Measurements from ENCODE around the gene RBFOX1. TPM values are rescaled to one million over a fixed set of nuclear protein-coding genes. Genes with fewer than 3 reads are reported as not detected.

RBFOX1 gene
- polyA plus RNA-seq, 1 of the 3 experiments (the other 2 are of a cell fraction), result not detected

DNA sequence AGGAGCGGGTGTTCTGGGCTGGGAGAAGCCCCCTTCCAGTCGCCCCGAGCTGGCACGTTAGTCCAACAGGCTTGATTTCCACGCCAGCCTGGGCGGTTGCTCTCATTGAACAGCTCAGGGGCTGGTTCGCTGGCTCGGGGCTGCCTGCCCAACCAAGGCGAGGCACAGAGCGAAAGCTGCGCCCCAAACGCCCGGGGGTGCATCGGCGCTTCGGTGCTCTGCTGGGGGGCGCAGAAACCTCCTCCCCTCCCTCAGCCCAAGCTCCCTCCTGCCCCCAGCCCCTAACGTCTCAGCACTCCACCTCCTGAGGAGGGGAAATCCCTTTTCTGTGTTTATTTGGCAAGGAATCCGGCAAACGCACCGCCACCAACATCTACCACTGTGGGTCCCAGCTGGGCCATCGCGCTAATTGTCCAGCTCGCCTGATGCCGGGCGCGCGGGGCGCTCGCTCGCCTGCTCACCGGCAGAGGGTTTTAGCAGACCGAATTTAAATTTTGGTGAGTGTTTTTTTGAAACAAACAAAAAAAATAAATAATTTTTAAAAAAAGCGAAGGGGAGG lies 29.5 kb upstream of the RBFOX1 start:
- no peaks in the 10 kb centered on the region for H3K27me3 ChIP-seq (ENCODE audit: insufficient read depth)
- no peak overlapping the region for H3K4me2 ChIP-seq
- no peaks in the 10 kb centered on the region for H3F3A ChIP-seq (replicated peaks; ENCODE audit: insufficient read depth)
- H3K9ac ChIP-seq, result no peak overlapping the region
- H2AFZ ChIP-seq (ENCODE audit: low read depth), result no peak overlapping the region
- H3K36me3 ChIP-seq (replicated peaks in 1 of 2; ENCODE audit: control insufficient read depth in 1 of 2, insufficient read depth in 2 of 2, low read length in 1 of 2), result no peaks in the 10 kb centered on the region
- peak; percentile 67 for DNase-seq
- no peaks in the 10 kb centered on the region for H3K9me3 ChIP-seq
- peak overlapping the region in 1 of 2 experiments; percentile 26; a peak in 1 of 4 replicates for H3K4me3 ChIP-seq (ENCODE audit: low read depth in 2 of 2, low read length in 1 of 2)
- ChIA-PET POLR2A (interaction anchor here (0.6 kb wide), 1 partner anchor 71 kb away, joined by 3 read pairs; no protein-coding TSS in a partner anchor), CTCF (interaction anchor here (0.7 to 2.4 kb wide), 6 partner anchors 9 to 131 kb away, joined by 3 to 8 read pairs (median 5); no protein-coding TSS in a partner anchor)
- H3K9me2 ChIP-seq, result no peaks in the 10 kb centered on the region
- H4K20me1 ChIP-seq (ENCODE audit: insufficient read depth), result no peaks in the 10 kb centered on the region
- no peaks in the 10 kb centered on the region for H3K79me2 ChIP-seq (ENCODE audit: insufficient read depth)
- H3K4me1 ChIP-seq (ENCODE audit: control insufficient read depth in 1 of 2, insufficient read depth in 2 of 2, low read depth in 1 of 2, low read length in 1 of 2), result peaks cover 0 to 7% of the 10 kb centered on the region in 2 experiments; a peak in 1 of 4 replicates
- H3K27ac ChIP-seq (ENCODE audit: low read depth in 2 of 2, low read length in 1 of 2), result no peak overlapping the region
- no peak for TF ChIP-seq POLR2AphosphoS5 (IDR thresholded peaks at IDR 0.05; ENCODE audit: low read depth, low read length)
- no peak for TF ChIP-seq ELF1 (IDR thresholded peaks at IDR 0.05)
- WGBS (ENCODE audit: low lambda C conversion rate), result 4% methylated on average over 24 of the region's 34 CpGs

DNA sequence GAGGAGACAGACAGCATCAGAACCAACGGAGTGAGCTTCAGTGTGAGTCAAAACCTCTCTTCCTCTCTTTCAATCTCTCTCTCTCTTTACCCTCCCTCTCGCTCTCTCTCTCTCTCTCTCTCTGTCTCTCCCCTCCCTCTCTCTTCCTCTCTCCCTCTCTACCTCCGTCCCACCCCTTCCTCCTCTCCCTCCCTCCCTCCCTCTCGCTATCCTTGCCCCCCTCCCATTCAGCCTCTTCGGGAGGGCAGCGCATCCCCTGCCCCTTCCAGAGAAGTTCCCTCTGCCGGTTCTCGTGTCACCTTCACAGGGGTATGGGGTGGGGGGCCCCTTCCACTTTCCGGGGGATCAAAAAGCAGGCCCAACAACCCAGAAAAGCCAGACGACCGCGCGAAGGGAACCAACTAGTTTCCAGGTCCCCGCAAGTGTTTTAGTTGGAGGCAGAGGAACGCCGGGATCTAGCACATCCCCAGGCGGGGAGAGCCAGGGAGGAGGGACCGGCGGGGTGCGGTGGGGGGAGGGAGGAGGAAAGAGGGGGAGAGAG lies 28.9 kb upstream of the RBFOX1 start:
- 6% methylated on average over 20 of the region's 20 CpGs for WGBS (ENCODE audit: low lambda C conversion rate)

More for the DNA sequence above, 28.9 kb upstream of the RBFOX1 start:
- Histone ChIP-seq H2AFZ (ENCODE audit: low read depth) (no peak overlapping the region), H3K9ac (no peak overlapping the region), H3K36me3 (replicated peaks in 1 of 2; ENCODE audit: control insufficient read depth in 1 of 2, insufficient read depth in 2 of 2, low read length in 1 of 2) (no peaks in the 10 kb centered on the region), H3F3A (replicated peaks; ENCODE audit: insufficient read depth) (no peaks in the 10 kb centered on the region), H3K4me2 (no peak overlapping the region), H3K27me3 (ENCODE audit: insufficient read depth) (no peaks in the 10 kb centered on the region), H3K9me3 (no peaks in the 10 kb centered on the region), H3K27ac (ENCODE audit: low read depth in 2 of 2, low read length in 1 of 2) (no peak overlapping the region), H3K4me3 (ENCODE audit: low read depth in 2 of 2, low read length in 1 of 2) (peak overlapping the region in 1 of 2 experiments; percentile 6; a peak in 1 of 4 replicates), H3K9me2 (no peaks in the 10 kb centered on the region), H4K20me1 (ENCODE audit: insufficient read depth) (no peaks in the 10 kb centered on the region), H3K4me1 (ENCODE audit: control insufficient read depth in 1 of 2, insufficient read depth in 2 of 2, low read depth in 1 of 2, low read length in 1 of 2) (peaks cover 0 to 7% of the 10 kb centered on the region in 2 experiments; a peak in 1 of 4 replicates), H3K79me2 (ENCODE audit: insufficient read depth) (no peaks in the 10 kb centered on the region)
- DNase-seq, result peak; percentile 34
- ChIA-PET CTCF (interaction anchor here (0.7 to 2.4 kb wide), 5 partner anchors 10 to 130 kb away, joined by 3 to 8 read pairs (median 3); no protein-coding TSS in a partner anchor), POLR2A (interaction anchor here (0.6 kb wide), 1 partner anchor 70 kb away, joined by 3 read pairs; no protein-coding TSS in a partner anchor)
- TF ChIP-seq, protein P1, sequence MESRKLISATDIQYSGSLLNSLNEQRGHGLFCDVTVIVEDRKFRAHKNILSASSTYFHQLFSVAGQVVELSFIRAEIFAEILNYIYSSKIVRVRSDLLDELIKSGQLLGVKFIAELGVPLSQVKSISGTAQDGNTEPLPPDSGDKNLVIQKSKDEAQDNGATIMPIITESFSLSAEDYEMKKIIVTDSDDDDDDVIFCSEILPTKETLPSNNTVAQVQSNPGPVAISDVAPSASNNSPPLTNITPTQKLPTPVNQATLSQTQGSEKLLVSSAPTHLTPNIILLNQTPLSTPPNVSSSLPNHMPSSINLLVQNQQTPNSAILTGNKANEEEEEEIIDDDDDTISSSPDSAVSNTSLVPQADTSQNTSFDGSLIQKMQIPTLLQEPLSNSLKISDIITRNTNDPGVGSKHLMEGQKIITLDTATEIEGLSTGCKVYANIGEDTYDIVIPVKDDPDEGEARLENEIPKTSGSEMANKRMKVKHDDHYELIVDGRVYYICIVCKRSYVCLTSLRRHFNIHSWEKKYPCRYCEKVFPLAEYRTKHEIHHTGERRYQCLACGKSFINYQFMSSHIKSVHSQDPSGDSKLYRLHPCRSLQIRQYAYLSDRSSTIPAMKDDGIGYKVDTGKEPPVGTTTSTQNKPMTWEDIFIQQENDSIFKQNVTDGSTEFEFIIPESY (IDR thresholded peaks at IDR 0.05; ENCODE audit: borderline replicate concordance, low read depth), result no peak
- no peak for TF ChIP-seq TEAD4 (IDR thresholded peaks at IDR 0.05; ENCODE audit: borderline replicate concordance, insufficient read depth)
- no peak for TF ChIP-seq RFX5 (IDR thresholded peaks at IDR 0.05; ENCODE audit: low read length)
- no peak for TF ChIP-seq NFIC (IDR thresholded peaks at IDR 0.05; ENCODE audit: borderline replicate concordance)
- TF ChIP-seq, protein P2, sequence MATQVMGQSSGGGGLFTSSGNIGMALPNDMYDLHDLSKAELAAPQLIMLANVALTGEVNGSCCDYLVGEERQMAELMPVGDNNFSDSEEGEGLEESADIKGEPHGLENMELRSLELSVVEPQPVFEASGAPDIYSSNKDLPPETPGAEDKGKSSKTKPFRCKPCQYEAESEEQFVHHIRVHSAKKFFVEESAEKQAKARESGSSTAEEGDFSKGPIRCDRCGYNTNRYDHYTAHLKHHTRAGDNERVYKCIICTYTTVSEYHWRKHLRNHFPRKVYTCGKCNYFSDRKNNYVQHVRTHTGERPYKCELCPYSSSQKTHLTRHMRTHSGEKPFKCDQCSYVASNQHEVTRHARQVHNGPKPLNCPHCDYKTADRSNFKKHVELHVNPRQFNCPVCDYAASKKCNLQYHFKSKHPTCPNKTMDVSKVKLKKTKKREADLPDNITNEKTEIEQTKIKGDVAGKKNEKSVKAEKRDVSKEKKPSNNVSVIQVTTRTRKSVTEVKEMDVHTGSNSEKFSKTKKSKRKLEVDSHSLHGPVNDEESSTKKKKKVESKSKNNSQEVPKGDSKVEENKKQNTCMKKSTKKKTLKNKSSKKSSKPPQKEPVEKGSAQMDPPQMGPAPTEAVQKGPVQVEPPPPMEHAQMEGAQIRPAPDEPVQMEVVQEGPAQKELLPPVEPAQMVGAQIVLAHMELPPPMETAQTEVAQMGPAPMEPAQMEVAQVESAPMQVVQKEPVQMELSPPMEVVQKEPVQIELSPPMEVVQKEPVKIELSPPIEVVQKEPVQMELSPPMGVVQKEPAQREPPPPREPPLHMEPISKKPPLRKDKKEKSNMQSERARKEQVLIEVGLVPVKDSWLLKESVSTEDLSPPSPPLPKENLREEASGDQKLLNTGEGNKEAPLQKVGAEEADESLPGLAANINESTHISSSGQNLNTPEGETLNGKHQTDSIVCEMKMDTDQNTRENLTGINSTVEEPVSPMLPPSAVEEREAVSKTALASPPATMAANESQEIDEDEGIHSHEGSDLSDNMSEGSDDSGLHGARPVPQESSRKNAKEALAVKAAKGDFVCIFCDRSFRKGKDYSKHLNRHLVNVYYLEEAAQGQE (IDR thresholded peaks at IDR 0.05; ENCODE audit: low read depth, low read length), result no peak
- TF ChIP-seq, protein P3, sequence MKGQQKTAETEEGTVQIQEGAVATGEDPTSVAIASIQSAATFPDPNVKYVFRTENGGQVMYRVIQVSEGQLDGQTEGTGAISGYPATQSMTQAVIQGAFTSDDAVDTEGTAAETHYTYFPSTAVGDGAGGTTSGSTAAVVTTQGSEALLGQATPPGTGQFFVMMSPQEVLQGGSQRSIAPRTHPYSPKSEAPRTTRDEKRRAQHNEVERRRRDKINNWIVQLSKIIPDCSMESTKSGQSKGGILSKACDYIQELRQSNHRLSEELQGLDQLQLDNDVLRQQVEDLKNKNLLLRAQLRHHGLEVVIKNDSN (IDR thresholded peaks at IDR 0.05; ENCODE audit: borderline replicate concordance, low read depth), result no peak
- no peak for TF ChIP-seq MEF2A (IDR thresholded peaks at IDR 0.05; ENCODE audit: borderline replicate concordance, low read depth)
- TF ChIP-seq YY1 (IDR thresholded peaks at IDR 0.05; ENCODE audit: low read depth), result no peak
- TF ChIP-seq GATA2 (CRISPR knock-in tag; IDR thresholded peaks at IDR 0.05), result no peak
- no peak for TF ChIP-seq RXRA (IDR thresholded peaks at IDR 0.05; ENCODE audit: borderline replicate concordance, low read depth)
- TF ChIP-seq NRF1 (IDR thresholded peaks at IDR 0.05; ENCODE audit: low read depth, low read length), result no peak

All from SK-N-SH (cell line).